H9 (cell line): Measurements from ENCODE around the gene RCHY1. TPM values are rescaled to one million over a fixed set of nuclear protein-coding genes. Genes with fewer than 3 reads are reported as not detected.
A peak's percentile ranks its signal among the peaks of the same experiment; 100 is the strongest.

Source experiments
- DNase-seq: peaks from one replicate; pipeline ENCODE4 v3.0.0-alpha.2; 2017
- H2AFZ ChIP-seq: one replicate; pipeline ENCODE4 v1.6.1; 2013; ENCODE audit warnings: mild to moderate bottlenecking, low read length, control low read depth, moderate library complexity
- H2AK5ac ChIP-seq: 2 replicates; pipeline ENCODE4 v1.6.1; 2013; ENCODE audit warnings: low read length, control low read depth, mixed read lengths; ENCODE audit not compliant: insufficient read length
- H2BK120ac ChIP-seq: one replicate; pipeline ENCODE4 v1.6.1; 2013; ENCODE audit warnings: low read depth, mild to moderate bottlenecking, low read length, control low read depth, inconsistent platforms; ENCODE audit not compliant: poor library complexity, severe bottlenecking
- H2BK12ac ChIP-seq: 2 replicates; pipeline ENCODE4 v1.6.1; 2013; ENCODE audit warnings: low read length, control low read depth, mixed read lengths, low read depth; ENCODE audit not compliant: insufficient read length
- H2BK15ac ChIP-seq: 2 replicates; pipeline ENCODE4 v1.6.1; 2013; ENCODE audit warnings: low read depth, low read length, control low read depth
- H2BK20ac ChIP-seq: one replicate; pipeline ENCODE4 v1.6.1; 2013; ENCODE audit warnings: low read depth, mild to moderate bottlenecking, low read length, control low read depth, inconsistent platforms; ENCODE audit not compliant: poor library complexity, severe bottlenecking
- H2BK5ac ChIP-seq: 2 replicates; pipeline ENCODE4 v1.6.1; 2013; ENCODE audit warnings: low read length, control low read depth, mixed read lengths; ENCODE audit not compliant: insufficient read length
- H3K14ac ChIP-seq: 2 replicates; pipeline ENCODE4 v1.6.1; 2013; ENCODE audit warnings: low read length, control low read depth; ENCODE audit not compliant: insufficient read depth
- H3K18ac ChIP-seq: 2 replicates; pipeline ENCODE4 v1.6.1; 2013; ENCODE audit warnings: low read depth, mild to moderate bottlenecking, mixed read lengths, low read length, control low read depth; ENCODE audit not compliant: insufficient read length
- H3K23ac ChIP-seq: 2 replicates; pipeline ENCODE4 v1.6.1; 2013; ENCODE audit warnings: low read length, control low read depth, mixed read lengths, low read depth; ENCODE audit not compliant: insufficient read length
- H3K23me2 ChIP-seq: 2 replicates; pipeline ENCODE4 v1.6.1; 2013; ENCODE audit warnings: low read depth, mild to moderate bottlenecking, mixed read lengths, low read length, control low read depth; ENCODE audit not compliant: insufficient read length, poor library complexity, severe bottlenecking
- H3K27ac ChIP-seq: 2 replicates; pipeline ENCODE4 v1.5.1; 2013; ENCODE audit warnings: low read length, control low read depth, mixed read lengths, low read depth; ENCODE audit not compliant: insufficient read length
- H3K27me3 ChIP-seq: 2 replicates; pipeline ENCODE4 v1.6.1; 2013; ENCODE audit warnings: low read length, control low read depth, inconsistent platforms; ENCODE audit not compliant: insufficient read depth
- H3K4ac ChIP-seq: 2 replicates; pipeline ENCODE4 v1.6.1; 2013; ENCODE audit warnings: low read depth, mild to moderate bottlenecking, control low read depth, inconsistent platforms, low read length, moderate library complexity
- H3K4me1 ChIP-seq: 2 replicates; pipeline ENCODE4 v1.6.1; 2013; ENCODE audit warnings: low read length, control low read depth, inconsistent platforms; ENCODE audit not compliant: insufficient read depth
- H3K4me2 ChIP-seq: 2 replicates; pipeline ENCODE4 v1.6.1; 2013; ENCODE audit warnings: low read length, control low read depth, mixed read lengths; ENCODE audit not compliant: insufficient read length, insufficient read depth
- H3K56ac ChIP-seq: 2 replicates; pipeline ENCODE4 v1.6.1; 2013; ENCODE audit warnings: low read depth, mild to moderate bottlenecking, mixed read lengths, low read length, control low read depth; ENCODE audit not compliant: insufficient read length
- H3K79me1 ChIP-seq: 2 replicates; pipeline ENCODE4 v1.6.1; 2013; ENCODE audit warnings: low read depth, mild to moderate bottlenecking, moderate library complexity, low read length, control low read depth, inconsistent platforms; ENCODE audit not compliant: insufficient read depth, poor library complexity, severe bottlenecking
- H3K79me2 ChIP-seq: 2 replicates; pipeline ENCODE4 v1.6.1; 2013; ENCODE audit warnings: low read length, control low read depth, inconsistent platforms; ENCODE audit not compliant: insufficient read depth
- H3K9ac ChIP-seq: 2 replicates; pipeline ENCODE4 v1.6.1; 2013; ENCODE audit warnings: low read length, control low read depth, mixed read lengths; ENCODE audit not compliant: insufficient read length; ENCODE audit errors: extremely low read depth
- H3K9me3 ChIP-seq: one replicate; pipeline ENCODE4 v1.6.1; 2013; ENCODE audit warnings: low read depth, low read length, inconsistent platforms; ENCODE audit not compliant: control insufficient read depth
- H3T11ph ChIP-seq: one replicate; pipeline ENCODE4 v1.6.1; 2013; ENCODE audit warnings: mild to moderate bottlenecking, low read length, control low read depth, inconsistent platforms
- H4K20me1 ChIP-seq: one replicate; pipeline ENCODE4 v1.6.1; 2013; ENCODE audit not compliant: control insufficient read depth, insufficient read length, insufficient read depth
- H4K5ac ChIP-seq: 2 replicates; pipeline ENCODE4 v1.6.1; 2013; ENCODE audit warnings: low read depth, mild to moderate bottlenecking, mixed read lengths, low read length, control low read depth; ENCODE audit not compliant: insufficient read length
- H4K8ac ChIP-seq: replicated peaks from 2 replicates; pipeline ENCODE4 v1.6.1; 2013; ENCODE audit warnings: low read length, control low read depth, mixed read lengths, low read depth; ENCODE audit not compliant: insufficient read length
- H4K91ac ChIP-seq: 2 replicates; pipeline ENCODE4 v1.6.1; 2013; ENCODE audit warnings: low read depth, mild to moderate bottlenecking, moderate library complexity, mixed read lengths, low read length, control low read depth; ENCODE audit not compliant: insufficient read length
- H3K27ac Mint-ChIP-seq, 3 experiments: 2 replicates in 2 of 3; 3 replicates in 1 of 3; pipeline ENCODE4 v1.8.0; 2020 to 2021; ENCODE audit warnings: mixed read lengths in 3 of 3, mild to moderate bottlenecking in 1 of 3, moderate library complexity in 1 of 3
- H3K27me3 Mint-ChIP-seq: 2 replicates; pipeline ENCODE4 v1.8.0; 2021; ENCODE audit warnings: low read depth, mild to moderate bottlenecking, moderate library complexity, mixed read lengths
- H3K36me3 Mint-ChIP-seq, 3 experiments: 2 replicates in 2 of 3; 3 replicates in 1 of 3; pipeline ENCODE4 v1.8.0; 2020 to 2021; ENCODE audit warnings: low read depth in 3 of 3, mixed read lengths in 3 of 3; ENCODE audit not compliant: insufficient read depth in 1 of 3
- H3K4me1 Mint-ChIP-seq, 2 experiments: 2 replicates each; pipeline ENCODE4 v1.8.0; 2020; ENCODE audit warnings: mixed read lengths in 2 of 2
- H3K4me3 Mint-ChIP-seq, 2 experiments: 2 replicates in 1 of 2; 3 replicates in 1 of 2; pipeline ENCODE4 v1.8.0; 2020 to 2021; ENCODE audit warnings: mild to moderate bottlenecking in 2 of 2, mixed read lengths in 2 of 2, moderate library complexity in 1 of 2
- H3K9me3 Mint-ChIP-seq, 2 experiments: 2 replicates in 1 of 2; 3 replicates in 1 of 2; pipeline ENCODE4 v1.8.0; 2020; ENCODE audit warnings: mild to moderate bottlenecking in 2 of 2, mixed read lengths in 2 of 2, moderate library complexity in 1 of 2
- WGBS: extraction: QIAGEN DNeasy Blood & Tissue Kit; methylation state at CpG from one replicate; pipeline ENCODE4 v1.1.7; 2013; ENCODE audit warnings: missing lambda C conversion rate, low lambda C conversion rate, mixed read lengths; ENCODE audit not compliant: insufficient read length; ENCODE audit errors: extremely low coverage; 5-methylcytosine and 5-hydroxymethylcytosine counted together
- total RNA-seq: library from RNA; stranded (reverse); gene quantifications from 2 replicates; pipeline ENCODE4 v1.2.1, GENCODE V29; 2021
- TF ChIP-seq, protein P1 (sequence below): fragments of 200-600 bp; sonication (generic); conservative IDR thresholded peaks from 3 replicates; pipeline ENCODE4 v1.8.0; 2021; ENCODE audit warnings: antibody characterized with exemption, mild to moderate bottlenecking

Gene RCHY1
- total RNA-seq, 1 experiment from 2014 or later = 47.9 TPM

DNA sequence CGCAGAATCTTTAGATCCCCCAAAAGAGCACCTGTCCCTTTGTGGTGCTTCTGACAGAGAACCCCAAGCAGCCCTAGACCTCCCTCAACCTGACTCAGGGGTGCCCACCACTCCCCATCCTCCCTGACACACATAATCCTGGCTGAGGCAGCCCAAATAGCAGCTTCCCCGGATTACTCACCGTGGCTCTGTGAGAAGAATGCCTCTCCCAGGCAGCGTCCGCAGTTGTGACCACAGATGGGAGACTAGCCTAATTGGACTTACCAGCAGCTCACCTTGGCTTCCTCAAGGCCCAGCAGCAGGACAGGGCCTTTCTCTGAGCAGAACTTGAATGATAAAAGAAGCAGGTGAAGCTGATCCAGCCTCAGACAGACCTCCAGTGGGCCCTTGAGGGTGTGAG lies 31.3 kb upstream of the RCHY1 start:
- Histone ChIP-seq H4K5ac (no peak overlapping the region), H4K91ac (no peak overlapping the region), H2BK20ac (no peak overlapping the region), H3K79me2 (no peaks in the 10 kb centered on the region), H3K27ac (no peak overlapping the region), H3K4me1 (no peaks in the 10 kb centered on the region; the same call in 1 of the 2 replicates), H3K23me2 (no peaks in the 10 kb centered on the region), H4K20me1 (no peaks in the 10 kb centered on the region), H3K4ac (no peak overlapping the region), H2BK120ac (no peak overlapping the region), H3K23ac (no peak overlapping the region), H2AFZ (no peak overlapping the region), H3K56ac (no peak overlapping the region), H3K18ac (no peak overlapping the region), H2AK5ac (no peak overlapping the region), H3K79me1 (no peaks in the 10 kb centered on the region), H2BK12ac (no peak overlapping the region), H2BK15ac (no peak overlapping the region), H3K9ac (no peak overlapping the region), H3K9me3 (no peaks in the 10 kb centered on the region), H2BK5ac (no peak overlapping the region), H3K27me3 (no peaks in the 10 kb centered on the region), H4K8ac (no peak overlapping the region), H3T11ph (no peak overlapping the region), H3K4me2 (no peak overlapping the region), H3K14ac (peak overlapping the region; percentile 60; the same call in 1 of the 2 replicates)
- Mint-ChIP-seq H3K4me1 (peaks cover 0 to 5% of the 10 kb centered on the region in 2 experiments; a peak in 1 of 4 replicates), H3K27ac (peak overlapping the region in 1 of 3 experiments; percentile 39; a peak in 1 of 7 replicates), H3K36me3 (peaks cover 0 to 4% (median 0%) of the 10 kb centered on the region in 3 experiments; a peak in 1 of 7 replicates), H3K9me3 (no peaks in the 10 kb centered on the region), H3K4me3 (no peak overlapping the region), H3K27me3 (no peaks in the 10 kb centered on the region)
- WGBS = no CpG with 5 or more reads among the region's 5 CpGs
- DNase-seq = no peak
- TF ChIP-seq, protein P1, sequence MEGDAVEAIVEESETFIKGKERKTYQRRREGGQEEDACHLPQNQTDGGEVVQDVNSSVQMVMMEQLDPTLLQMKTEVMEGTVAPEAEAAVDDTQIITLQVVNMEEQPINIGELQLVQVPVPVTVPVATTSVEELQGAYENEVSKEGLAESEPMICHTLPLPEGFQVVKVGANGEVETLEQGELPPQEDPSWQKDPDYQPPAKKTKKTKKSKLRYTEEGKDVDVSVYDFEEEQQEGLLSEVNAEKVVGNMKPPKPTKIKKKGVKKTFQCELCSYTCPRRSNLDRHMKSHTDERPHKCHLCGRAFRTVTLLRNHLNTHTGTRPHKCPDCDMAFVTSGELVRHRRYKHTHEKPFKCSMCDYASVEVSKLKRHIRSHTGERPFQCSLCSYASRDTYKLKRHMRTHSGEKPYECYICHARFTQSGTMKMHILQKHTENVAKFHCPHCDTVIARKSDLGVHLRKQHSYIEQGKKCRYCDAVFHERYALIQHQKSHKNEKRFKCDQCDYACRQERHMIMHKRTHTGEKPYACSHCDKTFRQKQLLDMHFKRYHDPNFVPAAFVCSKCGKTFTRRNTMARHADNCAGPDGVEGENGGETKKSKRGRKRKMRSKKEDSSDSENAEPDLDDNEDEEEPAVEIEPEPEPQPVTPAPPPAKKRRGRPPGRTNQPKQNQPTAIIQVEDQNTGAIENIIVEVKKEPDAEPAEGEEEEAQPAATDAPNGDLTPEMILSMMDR = no peak
